Activated gamma-delta T cell treated with anti-CD3 and anti-CD28 coated beads, Interleukin-2, amount 50 U/mL, for 16 hours (primary cell): ENCODE measurements around the gene C3orf85.
"Not testable (repeated sequence)": the region's sequence is repeated elsewhere in the genome, so short reads cannot be mapped to it uniquely, and the experiment has no call there.

ENCODE experiments used
- DNase-seq: peaks from one replicate; pipeline ENCODE4 v3.0.0-alpha.2; 2020; ENCODE audit warnings: low read depth

C3orf85 gene, protein sequence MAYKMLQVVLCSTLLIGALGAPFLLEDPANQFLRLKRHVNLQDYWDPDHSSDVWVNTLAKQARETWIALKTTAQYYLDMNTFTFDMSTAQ

DNA sequence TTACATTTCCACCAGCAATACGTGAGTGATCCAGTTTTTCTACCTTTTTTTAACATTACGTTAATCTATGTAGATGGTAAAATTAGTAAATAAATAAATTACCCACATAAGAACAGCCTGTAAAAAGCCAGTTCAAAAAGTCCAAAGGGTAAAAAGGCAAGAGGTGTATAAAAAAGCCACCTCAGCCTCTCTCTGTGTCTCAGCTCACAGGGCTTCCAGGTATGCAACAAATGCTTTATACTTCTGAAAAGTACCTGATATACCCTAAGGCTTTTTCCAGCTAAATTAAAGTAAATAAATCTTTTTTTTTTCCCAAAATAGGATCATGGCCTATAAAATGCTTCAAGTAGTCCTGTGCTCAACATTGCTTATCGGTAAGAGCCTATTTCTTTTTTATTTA lies at the start of gene C3orf85:
C3orf85 (plus strand) TSS at position 197 of the 400 bp plus-strand sequence; CDS start at position 326, 129 bp downstream.
- DNase-seq: no peak

DNA sequence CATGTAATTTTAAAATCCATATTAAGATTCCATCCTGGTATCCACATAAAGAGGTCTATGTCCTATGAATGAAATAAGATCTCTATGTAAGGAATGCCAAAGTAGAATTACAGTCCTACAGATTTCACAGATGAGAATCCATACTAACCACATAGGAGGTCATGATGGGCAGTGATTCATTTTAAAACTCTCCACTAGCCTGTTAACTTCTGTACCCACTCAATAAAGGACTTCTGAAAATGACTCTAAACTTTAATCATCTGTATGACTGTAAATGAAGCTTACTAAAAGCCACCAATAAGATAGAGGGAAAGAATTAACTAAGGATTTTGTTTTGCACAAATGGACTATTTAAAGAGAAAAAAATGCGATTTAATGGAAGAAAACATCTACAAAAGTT lies 47.3 kb upstream of the C3orf85 start:
- no peak for DNase-seq

DNA sequence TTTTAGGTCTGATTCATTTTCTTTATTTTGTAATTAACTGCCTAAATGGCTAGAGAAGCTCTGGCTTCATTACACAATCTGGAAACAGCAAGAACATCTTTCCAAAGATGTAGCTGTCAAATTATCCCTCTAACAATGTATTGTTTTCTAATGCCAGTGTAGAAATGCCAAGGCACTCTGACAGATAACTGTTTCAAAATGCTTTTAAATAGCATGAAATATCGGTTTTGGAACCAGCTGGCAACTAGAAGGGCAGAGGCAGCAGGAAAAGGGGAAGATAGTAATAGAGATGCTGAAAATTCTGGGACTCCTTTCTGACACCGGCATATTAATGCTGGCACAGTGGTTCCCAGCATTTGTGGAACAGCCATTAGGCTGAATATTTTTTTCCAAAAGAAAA lies 44.7 kb upstream of the C3orf85 start:
- no peak for DNase-seq

DNA sequence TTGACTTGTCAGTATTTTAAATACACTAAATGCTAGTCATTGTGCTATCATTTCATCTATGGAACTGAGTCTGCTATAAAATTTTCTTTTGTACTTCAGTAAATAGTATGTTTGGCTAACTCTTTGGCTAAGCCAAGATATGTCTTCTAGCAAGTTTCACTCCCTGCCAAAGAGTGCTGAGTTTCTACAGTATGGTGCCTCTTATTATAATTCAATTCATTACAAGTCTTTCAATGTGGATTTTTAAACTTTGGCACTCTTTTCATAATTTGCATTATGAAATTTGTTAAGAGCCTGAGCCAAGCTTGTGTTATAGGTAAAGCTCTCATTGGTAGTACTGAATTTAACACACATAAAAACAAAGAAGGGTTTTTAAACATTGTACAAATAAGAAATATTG lies 43.0 kb upstream of the C3orf85 start:
- no peak for DNase-seq

DNA sequence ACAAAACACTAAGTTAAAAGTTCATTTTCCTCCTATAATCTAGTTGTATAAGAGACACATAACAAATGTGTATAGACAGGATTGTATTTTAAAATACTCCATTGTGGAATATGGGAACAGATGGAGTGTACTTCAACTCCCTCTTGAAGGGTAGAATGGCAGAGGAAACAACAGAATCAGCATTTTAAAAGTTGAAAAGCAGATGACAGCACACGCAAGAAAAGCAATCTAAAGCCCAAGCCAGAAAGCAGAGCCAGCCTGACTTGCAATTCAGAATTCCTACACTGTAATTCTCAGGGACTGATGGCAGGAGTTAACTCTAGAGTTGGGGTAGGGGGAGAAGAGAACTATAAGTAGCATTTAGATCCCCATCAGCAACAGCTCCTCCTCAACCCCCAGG lies 41.4 kb upstream of the C3orf85 start:
- DNase-seq: no peak

DNA sequence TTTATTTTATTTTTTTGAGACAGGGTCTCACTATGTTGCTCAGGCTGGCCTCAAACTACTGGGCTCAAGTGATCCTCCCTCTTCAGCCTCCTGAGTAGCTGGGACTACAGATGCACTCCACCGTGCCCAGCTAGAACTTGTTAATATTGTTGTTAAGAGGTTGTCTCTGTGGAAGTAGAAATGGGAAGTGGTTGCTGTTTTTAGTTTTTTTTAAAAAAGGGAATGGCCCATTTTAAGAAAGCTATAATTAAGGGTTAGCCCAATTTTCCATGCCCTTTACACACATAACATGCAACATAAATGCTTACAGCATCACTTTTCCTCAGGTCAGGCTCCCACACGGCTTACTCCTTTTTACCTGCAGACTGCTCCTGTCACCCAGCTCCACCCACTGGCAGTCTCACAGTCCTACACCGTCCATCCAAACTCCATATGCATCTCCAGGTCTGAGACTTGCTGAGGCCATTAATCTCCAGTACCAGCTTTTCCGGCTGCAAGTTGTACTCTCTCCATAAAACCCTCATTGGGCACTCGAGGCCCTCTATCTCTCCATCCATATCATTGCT lies 38.4 kb upstream of the C3orf85 start:
- DNase-seq: no peak

DNA sequence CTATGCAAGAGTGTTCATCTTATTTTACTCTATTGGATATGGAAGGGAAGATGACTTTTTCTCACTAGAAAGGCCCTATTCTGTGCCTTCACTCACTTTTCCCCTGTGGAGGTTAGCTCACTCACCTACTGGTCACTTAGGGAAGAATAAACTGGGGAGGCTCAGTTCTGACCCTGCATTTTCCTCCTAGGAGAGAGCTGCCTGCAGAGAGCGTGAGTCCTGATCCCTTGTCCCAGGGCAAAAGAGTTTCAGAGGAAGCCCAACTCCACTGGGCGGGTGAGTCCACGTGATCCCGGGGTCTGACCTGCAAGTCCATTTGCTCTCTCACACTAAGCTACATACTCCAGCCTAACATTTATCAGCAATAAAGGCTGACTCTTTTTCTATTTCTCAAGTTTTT lies 26.9 kb upstream of the C3orf85 start:
- DNase-seq: no peak

DNA sequence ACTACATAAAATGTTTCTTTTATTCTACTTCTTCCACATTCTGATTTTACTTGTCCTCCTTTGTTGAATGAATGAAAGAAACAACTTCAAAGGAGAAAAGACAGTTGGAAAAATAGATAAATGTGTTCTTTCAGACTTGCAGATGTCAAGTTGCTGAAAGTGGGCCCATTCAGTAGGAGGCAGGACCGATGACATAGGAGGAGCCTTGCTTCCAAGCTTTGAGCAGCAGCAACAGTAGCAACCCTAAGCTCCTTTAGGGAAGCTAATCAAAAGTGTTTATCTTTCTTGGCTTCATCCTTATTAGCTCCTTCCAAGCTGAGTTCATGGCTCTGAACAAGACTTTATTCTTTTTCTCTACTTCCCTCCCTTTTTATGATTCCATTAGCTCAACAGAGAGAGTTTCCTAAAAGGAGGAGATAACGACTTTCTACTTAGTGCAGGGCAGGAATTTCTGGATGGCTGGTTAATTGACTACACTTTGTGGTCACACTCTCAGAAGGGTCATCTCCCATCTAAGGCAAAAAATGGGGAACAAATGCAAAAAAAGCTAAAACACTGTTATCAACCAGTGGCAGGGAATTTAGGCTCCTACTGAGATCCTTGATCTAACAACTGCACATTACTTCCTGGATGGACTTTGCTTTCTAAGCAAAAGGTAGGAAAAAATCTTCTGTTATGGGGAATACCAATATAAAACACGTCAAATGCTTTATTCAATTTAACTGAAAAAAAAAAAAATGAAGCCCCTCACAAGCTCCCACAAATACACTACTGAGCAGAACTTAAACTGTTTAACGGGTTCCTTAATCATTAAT lies 23.4 kb upstream of the C3orf85 start:
- DNase-seq: no peak

DNA sequence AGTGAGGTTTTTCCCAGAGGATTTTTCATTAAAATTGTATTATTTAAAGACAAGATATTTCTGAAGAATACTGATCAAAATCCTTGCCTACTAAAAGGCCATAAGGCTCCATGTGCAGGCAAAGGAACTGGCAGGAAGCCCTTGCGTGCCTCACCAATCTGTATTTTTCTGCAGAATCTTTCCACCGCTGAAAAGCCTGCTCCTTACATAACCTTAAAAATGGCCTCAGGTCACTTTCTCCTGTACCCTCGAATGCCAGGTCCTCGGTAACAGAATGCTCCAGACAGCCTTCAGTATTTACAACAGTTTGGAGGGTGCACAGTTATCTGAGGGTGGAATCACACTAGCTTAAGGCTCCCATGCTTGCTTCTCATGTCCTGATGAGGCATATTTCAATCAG lies 21.8 kb upstream of the C3orf85 start:
- DNase-seq: no peak

DNA sequence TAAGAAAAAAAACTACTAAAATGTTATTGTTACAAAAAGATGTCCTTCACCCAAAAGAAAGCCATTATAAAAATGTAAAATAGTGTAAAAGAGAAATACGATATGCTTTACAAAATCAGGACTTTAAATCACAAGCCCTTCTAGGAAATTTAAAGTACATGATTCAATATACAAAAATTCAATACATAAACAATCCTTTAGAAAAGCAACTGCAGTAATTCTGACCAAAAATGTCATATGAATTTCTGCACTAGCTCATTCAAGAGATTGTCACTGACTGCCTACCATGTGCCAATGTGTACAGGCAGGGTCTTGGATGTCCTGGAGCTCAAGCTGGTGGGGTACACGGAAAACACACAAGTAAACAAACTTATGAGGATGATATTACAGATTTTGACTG lies 21.1 kb upstream of the C3orf85 start:
- DNase-seq: no peak

DNA sequence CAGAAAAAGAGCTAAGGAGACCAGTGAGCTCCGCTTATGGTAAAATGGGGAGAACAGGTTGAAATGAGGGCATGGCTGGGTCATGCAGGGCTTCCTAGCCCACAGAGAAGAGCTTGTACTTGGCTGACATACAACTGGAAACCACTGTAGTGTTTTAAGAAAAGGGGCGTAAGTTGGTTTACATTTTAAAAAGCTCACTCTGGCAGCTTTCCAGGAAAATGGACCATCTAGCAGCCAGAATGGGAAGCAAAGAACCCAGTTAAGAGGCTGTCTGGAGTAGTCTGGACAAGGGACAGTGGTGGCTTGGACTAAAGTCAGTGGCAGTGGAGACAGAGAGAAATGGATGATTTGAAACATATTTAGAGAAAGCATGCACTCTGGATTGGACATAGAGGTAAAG lies 20.5 kb upstream of the C3orf85 start:
- no peak for DNase-seq

DNA sequence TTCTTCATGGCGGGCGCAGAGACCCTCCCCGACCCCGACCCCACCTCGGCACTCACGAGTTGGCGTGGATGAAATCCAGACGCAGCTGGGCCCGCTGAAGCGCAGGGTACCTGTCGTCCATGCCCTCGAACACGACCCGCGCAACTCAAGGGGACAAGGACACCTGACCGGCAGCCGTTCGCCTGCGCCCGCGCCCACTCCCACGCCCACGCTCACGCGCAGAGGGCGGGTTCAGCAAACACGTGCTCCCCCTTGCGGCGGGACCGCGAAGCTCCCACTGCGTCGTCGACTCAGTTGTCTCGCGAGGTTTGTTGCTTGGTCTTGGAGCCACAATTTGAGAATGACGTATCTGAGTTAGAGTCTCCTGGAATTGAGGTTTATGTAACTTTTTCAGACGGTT lies 18.6 kb upstream of the C3orf85 start, which contains the start of gene MORC1:
MORC1 (minus strand) TSS at position 196 of the 400 bp plus-strand sequence; CDS start at position 121, 75 bp downstream.
- DNase-seq: no peak

DNA sequence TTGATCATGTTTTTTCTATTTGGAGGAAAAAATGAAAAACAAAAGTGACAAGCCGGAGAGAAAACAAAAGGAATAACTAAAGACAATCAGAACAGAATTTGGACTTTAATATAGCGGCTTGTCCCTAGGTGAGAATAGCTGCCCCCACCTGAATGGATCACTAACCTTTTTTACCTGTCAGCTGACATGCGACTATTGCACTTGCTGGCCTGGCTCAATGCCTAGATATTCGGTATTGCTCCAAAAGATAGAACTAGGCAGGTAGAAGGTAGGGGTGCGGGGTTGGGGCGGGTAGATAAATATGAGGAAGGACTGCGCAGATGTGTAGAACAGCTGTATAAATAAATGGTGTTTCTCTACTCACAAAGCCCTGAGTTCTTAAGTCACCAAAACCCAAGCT lies 17.9 kb upstream of the C3orf85 start:
- no peak for DNase-seq

DNA sequence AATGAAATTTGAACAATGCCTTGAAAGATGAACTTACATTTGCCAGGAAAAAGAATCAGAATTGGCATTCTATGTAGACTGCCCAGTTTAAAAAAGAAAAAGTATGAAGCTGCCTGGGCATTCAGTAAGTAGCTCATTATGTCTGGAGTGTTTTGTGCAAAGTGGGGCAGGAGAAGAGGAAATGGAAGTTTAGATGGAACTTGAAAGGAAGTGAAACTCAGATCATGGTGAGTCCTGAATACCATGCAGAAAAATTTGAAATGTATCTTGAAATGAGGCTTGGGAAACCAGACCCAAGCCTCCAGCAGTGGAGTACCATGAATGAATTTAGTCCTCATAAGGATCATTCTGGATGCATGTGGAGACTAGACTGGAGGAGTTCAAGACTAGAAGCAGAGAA lies 13.8 kb upstream of the C3orf85 start:
- no peak for DNase-seq

DNA sequence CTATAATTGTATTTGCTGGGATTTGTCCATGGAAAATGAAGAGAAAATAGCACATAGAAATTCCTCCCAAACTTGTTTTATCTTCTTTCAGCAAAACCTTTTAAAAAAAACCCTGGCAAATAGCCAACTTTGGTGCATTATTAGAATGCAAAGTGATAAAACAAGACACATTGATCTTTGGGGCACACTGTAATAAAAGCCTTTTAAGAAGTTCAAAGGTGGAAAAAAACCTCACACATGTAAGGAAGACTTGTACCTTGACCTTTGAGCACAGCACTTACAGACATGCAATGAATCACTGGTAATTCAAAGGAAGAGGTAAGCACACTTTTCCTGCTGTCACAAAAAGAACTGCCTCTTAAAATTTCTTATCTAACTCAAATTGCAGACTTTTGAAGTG lies 10.6 kb upstream of the C3orf85 start:
- DNase-seq: no peak

DNA sequence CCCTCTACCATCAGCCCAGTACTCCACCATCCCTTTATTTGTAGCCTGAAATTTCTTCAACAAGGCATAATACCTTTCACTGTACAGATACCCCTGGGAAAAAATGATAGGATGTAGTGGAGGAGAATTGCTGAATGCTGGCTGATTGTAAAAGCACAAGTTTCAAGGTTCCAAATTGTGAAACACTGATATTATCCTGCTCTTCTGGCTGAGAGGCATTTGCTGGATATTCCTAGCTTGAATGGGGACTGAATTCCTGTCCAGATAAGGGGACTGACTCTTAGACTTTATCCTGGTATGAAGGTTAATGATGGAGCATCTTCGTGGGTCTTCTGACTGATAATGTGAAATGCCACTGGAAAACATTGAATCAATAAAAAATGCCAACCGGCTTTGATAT lies 9.0 kb upstream of the C3orf85 start:
- no peak for DNase-seq

DNA sequence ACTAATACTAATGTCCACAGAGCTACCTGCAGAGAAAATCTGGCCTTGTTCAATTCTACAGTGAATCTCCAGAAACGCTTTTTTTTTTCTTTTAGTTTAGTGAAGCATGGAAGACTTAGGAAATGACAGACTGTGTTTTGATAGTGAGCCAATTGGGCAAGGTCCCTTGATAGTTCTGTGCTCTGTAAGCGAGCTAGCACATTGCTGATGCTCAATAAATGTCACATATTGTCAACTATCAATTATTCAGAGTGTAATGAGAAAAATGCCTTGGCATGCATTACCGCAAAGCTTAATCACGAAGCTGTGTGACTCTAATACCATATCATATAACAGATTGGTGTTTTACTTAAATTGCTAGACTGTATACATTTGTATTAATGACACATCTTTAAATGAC lies 5.2 kb upstream of the C3orf85 start:
- no peak for DNase-seq

DNA sequence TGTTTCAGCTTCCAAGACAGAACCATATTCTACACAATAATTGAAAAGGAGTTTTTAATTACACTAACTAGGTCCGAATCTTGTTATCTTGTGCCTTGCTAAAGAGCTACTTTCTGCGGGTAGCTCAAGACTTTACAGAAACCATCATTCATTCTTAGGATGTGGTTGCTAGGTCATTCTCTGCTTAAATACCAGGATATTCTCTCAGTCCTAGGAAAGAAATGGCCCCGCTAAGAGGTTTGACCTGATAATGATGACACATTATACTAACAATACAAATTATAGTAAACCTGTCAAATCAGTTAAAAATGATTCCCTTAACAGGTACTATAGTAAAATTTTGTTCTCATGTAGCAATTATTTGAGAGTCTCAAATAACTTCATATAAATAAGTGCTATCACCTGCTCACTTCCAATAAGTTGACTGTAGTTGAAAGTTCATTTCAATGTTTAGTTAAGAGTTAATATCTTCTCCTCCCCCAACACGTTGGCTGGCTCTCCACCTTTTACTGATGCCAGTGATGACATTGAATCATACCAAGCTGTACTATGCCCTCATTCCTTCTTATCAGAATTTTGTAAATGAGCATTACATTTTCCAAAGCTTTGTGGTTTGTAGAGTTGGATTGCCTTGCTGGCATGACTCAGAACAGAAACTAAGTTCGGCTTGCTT lies 3.6 kb upstream of the C3orf85 start:
- no peak for DNase-seq

DNA sequence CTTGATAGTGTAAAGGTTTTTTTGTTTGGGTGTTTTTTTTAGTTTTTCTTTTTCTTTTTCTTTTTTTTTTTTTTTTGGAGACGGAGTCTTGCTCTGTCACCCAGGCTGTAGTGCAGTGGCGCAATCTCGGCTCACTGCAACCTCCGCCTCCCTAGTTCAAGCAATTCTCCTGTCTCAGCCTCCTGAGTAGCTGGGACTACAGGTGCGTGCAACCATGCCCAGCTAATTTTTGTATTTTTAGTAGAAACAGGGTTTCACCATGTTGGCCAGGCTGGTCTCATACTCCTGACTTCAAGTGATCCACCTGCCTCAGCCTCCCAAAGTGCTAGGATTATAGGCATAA lies 3.1 kb upstream of the C3orf85 start:
- not testable (repeated sequence) for DNase-seq

DNA sequence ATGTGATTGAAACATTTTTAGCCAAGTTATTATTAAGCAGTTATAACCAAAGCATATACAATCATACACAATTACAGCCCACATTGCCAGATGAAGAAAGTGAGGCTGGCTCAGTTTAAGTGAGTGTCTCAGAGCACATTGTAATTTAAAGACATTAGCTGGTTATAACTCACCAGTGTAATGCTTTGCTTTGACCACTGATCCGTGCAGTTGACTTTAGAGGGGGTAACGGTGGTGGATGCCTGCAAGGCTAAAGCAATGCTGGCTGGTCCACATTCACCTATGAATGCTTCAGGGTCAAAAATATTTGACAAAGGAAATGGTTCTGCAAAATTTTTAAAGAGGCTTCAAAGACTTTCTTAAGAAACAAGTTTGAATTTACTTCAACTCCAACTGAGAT lies 1.2 kb downstream of the C3orf85 start:
- no peak for DNase-seq

DNA sequence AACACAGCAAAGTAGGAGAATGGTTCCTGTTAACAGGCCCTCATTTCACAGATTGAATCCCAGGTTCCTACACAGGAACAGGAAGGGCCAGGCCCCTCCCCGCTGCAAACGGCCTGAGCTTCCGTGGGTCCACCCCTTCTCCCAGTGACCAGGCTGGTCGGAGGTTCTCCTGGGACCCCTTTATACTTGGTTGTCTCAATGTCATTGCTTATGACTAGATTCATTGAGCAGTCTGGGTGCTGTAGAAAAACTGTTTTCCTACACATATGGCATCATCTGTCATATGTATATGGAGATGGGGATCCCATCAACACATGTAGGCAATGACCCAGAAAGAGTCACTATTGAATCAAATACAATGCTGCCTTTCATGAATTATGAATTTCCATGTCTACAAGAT lies 3.8 kb downstream of the C3orf85 start:
- no peak for DNase-seq

DNA sequence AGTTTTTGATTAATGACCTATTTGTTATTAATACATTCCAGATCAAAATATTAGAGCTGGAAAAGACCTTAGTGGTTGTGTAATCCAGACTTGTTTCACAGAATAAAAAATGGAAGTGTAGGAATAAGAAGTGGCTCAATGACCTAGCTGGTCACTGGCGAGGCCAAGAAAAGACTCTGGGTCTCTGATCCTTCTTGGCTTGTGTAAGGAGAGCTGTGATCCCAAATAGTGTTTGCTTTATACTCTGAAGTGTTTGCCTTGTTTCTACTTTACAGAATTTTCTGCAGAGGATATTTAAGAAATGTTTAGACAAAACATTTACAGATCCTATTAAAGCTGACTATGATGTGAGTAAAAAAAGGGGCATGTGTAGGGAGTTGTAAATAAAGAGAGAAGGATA lies 7.1 kb downstream of the C3orf85 start:
- DNase-seq: no peak

DNA sequence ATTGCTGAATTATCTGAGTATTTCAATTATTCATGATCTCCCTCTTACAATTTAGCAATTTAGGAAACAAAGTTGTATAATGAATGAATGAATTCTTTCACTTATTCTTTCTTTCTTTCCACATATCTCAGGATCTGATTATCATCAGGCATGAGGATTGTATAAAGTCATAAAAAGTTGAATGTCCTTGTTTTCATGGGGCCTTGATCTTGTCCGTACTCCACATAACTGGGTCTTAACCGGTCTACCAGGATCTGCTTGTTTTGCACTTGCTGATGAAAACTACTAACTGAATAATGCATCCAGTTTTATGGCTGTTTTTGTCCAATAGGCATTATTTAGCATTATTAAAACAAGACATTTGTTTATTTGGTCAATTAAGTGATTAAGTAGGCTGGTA lies 12.6 kb downstream of the C3orf85 start:
- no peak for DNase-seq
